GM19238 (cell line): ENCODE data around the gene CDH23.

Experiments
- DNase-seq: peaks from one replicate; pipeline ENCODE4 v3.0.0; 2011; ENCODE audit warnings: low spot score; ENCODE audit not compliant: insufficient read length

Gene CDH23

DNA sequence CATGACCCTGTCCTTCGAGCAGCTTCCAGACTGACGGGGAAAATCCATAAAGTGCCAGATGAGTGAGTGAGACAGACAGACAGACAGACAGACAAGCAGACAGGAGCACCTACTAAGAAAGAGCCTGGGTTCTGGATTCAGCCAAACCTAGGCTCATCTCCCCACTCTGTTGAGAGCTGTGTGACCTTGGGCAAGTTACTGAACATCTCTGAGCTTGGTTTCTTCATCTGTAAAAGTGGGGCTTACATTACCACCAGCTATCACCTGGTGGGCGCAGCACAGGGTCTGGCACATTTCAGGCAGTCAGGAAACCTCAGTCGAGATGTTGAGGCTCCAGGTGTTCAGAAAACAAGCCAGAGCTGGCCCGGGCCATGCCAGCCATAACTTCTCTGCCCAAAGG, 285.3 kb downstream of the CDH23 start:
- no peak for DNase-seq

GRCh38 chr10:71683301-71683700, 286.6 kb downstream of the CDH23 start:
- DNase-seq = no peak

GRCh38 chr10:71684356-71685173, 287.8 kb downstream of the CDH23 start:
- DNase-seq = no peak

- DNase-seq = no peak
Measured at GRCh38 chr10:71685554-71686232, 289.0 kb downstream of the CDH23 start.

- DNase-seq = no peak
Measured at GRCh38 chr10:71687077-71687476, 290.4 kb downstream of the CDH23 start.

GRCh38 chr10:71687480-71687879, 290.8 kb downstream of the CDH23 start:
- DNase-seq = no peak

DNA sequence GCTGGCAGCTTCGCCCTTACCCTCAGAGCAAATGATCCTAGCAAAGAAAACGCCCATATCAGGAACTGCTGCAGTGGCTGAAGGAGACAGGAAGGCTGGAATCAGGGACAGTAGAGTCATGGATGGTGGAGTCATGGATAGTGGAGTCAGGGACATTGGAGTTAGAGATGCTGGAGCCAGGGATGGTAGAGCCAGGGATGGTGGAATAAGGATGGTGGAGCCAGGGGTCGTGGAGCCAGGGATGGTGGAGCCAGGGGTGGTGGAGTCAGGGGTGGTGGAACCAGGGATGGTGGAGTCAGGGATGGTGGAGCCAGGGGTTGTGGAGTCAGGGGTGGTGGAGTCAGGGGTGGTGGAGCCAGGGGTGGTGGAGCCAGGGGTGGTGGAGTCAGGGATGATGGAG, 291.5 kb downstream of the CDH23 start:
- no peak for DNase-seq

- DNase-seq = no peak
Measured at GRCh38 chr10:71690094-71690720, 293.5 kb downstream of the CDH23 start.

- DNase-seq = no peak
Measured at GRCh38 chr10:71691405-71691804, 294.7 kb downstream of the CDH23 start.

DNA sequence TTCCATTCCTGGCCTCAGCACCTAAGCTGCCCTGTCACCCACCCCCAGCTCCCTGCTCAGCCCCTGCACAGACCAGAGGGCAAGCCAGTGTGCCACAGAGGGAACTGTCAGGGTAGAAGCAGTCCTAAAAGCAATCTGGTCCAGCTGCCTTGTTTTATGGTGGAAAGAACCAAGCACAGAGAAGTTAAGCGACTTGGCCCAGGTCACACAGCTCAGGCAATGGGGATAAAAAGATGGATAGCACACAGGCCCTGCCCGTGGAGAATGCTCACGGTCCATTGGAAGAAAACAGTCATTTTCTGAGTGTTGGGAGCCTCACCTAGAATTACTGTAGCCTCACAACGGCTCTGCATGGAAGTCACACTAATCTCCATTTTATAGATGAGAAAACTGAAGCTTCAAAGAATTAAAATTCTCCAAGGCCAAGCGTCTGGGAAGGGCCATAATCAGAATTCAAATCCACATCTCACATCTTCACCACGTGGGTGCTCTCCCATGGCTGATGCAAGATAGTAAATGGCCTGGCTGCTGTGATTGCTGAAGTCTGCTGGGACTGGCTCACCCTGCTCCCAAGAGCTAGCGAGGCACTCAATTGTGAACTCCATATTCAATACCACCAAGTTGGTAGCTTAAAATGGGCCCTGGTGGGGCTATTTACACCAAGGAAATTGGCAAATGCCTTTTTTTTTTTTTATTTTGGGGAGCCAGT, 296.0 kb downstream of the CDH23 start:
- no peak for DNase-seq

- no peak for DNase-seq
Measured at GRCh38 chr10:71693377-71693776, 296.7 kb downstream of the CDH23 start.

GRCh38 chr10:71694039-71694501, 297.4 kb downstream of the CDH23 start:
- peak; percentile 39 for DNase-seq

GRCh38 chr10:71694567-71694968, 297.8 kb downstream of the CDH23 start:
- DNase-seq = peak; percentile 97

GRCh38 chr10:71695502-71696476, 299.1 kb downstream of the CDH23 start:
- no peak for DNase-seq

GRCh38 chr10:71696628-71697326, 300.1 kb downstream of the CDH23 start:
- DNase-seq = peak; percentile 45

- peak; percentile 53 for DNase-seq
Measured at GRCh38 chr10:71697938-71698709, 301.4 kb downstream of the CDH23 start.

GRCh38 chr10:71698737-71699136, 302.0 kb downstream of the CDH23 start:
- DNase-seq = no peak

- DNase-seq = no peak
Measured at GRCh38 chr10:71700731-71701368, 304.1 kb downstream of the CDH23 start.
